Stimulated activated CD4-positive, alpha-beta T cell treated with anti-CD3 and anti-CD28 coated beads, TNF-alpha, amount 100 ng/mL, for 1 hour (primary cell): ENCODE data around the gene RPL15.
"Not testable (repeated sequence)": the region's sequence is repeated elsewhere in the genome, so short reads cannot be mapped to it uniquely, and the experiment has no call there.

Source experiments
- DNase-seq, 3 donors: peaks; one replicate each; pipeline ENCODE4 v3.0.0-alpha.2; 2020; ENCODE audit warnings: low read depth in 3 of 3, low spot score in 1 of 3

RPL15 gene

GRCh38 chr3:23916886-23917678, at the start of gene RPL15, which contains the start of gene NKIRAS1:
Gene RPL15, plus strand, starts transcription at chr3:23917132. Its CDS starts 728 bp downstream, at chr3:23917860.
Gene NKIRAS1, minus strand, starts transcription at chr3:23916990. Its CDS starts 6,086 bp downstream, at chr3:23910904.
- peak; percentile 87 to 94 (median 92) for DNase-seq

DNA sequence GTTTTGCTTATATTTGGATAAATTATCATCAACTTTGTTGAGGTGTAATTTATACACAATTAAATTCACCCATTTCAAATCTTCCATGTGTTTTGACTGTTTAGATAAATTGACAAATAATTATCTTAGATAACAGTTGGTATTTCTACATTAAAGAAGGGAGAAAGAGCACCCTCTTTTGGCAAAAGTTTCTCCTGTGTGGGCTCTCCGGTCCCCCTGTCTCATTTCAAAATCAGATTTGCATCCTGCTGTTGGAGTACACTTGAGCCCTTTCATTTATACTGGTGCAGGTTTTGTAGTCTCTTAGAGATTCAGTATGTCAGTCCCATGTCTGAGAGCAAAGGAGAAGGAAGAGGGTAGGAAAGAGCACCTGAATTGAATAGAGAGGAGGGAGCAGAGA, 49.5 kb upstream of the RPL15 start:
- DNase-seq = no peak

GRCh38 chr3:23867838-23868237, 49.1 kb upstream of the RPL15 start:
- no peak for DNase-seq

DNA sequence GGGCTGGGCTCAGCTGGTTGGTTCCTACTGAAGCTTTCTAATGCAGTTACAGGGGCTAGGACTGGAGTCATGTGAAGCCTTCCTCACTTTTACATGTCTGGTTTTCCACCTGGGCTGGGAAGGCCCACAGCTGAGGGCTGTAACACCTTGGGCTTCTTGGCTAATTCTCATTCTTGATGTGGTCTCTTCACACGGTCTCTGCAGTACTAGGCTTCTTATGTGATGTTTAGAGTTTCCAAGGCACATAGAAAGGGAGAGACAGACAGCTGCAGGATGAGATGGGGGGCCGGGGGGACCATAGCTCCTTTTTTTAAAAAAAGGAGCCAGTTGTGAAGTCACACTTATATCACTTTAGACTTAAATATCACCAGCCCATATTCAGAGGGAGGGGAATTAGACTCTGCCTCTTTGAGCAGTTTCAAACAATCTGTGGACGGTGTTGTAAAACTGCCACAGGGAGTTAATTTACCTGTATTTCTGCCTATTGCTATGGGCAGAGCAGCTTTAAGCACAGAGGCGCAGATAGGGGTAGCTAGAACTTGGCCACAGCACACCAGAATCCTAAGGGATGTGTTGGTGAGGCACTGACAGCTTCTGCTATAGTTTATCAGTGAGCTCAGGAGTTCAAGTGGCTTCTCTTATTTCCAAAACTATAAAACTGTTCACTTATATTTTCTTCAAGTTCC, 46.8 kb upstream of the RPL15 start:
- no peak for DNase-seq

DNA sequence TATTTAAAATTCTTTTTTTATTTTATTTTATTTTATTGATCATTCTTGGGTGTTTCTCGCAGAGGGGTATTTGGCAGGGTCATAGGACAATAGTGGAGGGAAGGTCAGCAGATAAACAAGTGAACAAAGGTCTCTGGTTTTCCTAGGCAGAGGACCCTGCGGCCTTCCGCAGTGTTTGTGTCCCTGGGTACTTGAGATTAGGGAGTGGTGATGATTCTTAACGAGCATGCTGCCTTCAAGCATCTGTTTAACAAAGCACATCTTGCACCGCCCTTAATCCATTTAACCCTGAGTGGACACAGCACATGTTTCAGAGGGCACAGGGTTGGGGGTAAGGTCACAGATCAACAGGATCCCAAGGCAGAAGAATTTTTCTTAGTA, 46.3 kb upstream of the RPL15 start:
- DNase-seq = not testable (repeated sequence)

DNA sequence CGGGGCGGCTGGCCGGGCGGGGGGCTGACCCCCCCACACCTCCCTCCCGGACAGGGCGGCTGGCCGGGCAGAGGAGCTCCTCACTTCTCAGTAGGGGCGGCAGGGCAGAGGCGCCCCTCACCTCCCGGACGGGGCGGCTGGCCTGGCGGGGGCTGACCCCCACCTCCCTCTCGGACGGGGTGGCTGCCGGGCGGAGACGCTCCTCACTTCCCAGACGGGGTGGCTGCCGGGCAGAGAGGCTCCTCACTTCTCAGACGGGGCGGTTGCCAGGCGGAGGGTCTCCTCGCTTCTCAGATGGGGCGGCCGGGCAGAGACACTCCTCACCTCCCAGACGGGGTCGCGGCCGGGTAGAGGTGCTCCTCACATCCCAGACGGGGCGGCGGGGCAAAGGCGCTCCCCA, 45.6 kb upstream of the RPL15 start:
- not testable (repeated sequence) for DNase-seq

- no peak for DNase-seq
These were observed 44.6 kb upstream of the RPL15 start for GRCh38 chr3:23872330-23872729.

DNA sequence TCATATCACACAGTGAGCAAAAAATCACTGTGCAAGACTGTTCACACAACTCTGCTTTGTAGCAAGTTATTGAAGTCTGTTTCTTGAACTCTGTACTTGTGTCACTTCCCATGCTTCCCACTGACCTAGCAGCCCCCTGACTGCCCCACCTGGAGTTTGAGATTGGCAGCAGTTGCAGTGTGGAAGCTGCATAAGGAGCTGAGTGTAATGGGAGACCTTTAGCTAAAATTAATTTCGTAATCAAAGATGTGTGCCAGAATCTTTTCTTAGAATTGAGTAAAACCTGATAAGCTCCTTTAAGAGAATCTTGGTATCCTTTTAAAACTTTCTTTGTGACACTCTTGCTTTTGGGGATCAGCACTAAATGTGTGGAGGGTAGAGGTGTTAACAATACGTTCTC, 43.0 kb upstream of the RPL15 start:
- no peak for DNase-seq

DNA sequence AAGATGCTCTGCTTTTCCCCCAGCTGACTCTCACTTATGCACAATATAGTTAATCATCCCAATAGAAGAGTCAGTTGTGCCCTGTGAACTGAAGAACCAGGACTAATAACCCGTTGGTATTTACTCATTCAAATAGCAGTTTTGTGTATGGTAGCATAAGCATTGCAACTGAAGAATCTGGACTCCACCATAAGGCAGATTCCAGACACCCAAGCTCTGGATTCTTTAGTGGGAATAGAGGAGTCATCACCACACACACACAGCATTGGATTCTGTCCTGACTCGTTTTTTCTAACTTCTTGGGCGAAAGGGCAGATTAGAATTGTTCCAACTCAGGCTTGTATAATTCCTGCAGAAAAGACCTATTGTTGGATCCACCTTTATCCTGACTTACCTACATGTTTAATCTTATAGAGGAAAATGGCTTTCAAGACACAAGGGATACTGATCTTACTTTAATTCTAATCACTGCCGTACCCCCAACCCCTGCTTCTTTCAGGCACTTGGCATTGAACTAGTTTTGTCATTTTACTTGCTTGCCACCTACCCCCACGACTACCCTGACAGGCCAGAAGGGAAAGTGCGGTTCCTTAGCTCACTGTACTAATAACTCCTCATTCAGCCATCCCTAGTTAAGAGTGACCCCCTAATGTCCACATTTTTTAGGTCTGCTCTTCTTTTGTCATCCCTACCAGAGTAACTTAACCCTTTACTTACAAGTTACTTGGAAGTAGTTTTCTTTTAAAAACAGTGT, 42.4 kb upstream of the RPL15 start:
- DNase-seq = no peak

DNA sequence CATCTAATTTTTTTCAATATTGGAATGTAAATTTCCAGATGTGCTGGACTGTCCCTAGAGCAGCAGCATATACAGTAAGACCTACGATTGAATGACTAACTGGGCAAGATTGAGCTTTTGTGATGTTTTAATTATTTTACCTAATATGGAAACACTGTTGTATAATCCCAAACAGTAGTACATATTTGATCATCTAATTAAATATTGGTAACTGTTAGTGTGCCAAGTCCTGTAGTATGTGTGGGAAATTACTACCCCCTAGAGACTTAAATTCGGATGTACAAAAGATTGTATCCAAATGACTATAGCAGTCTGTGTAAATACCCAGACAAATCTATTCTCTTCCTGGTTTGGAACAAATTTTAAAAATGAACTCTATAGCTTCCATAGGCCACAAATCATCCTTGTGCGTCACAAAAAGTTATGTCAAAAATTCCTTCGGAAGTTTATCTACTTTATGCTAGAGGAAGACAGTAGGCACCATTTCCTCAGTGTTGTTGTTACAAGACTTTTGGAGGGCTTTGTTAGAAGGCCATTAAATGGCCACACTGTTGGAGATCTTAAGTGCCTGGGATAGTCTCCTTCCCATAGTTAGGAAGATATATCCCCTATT, 41.7 kb upstream of the RPL15 start:
- DNase-seq = no peak

DNA sequence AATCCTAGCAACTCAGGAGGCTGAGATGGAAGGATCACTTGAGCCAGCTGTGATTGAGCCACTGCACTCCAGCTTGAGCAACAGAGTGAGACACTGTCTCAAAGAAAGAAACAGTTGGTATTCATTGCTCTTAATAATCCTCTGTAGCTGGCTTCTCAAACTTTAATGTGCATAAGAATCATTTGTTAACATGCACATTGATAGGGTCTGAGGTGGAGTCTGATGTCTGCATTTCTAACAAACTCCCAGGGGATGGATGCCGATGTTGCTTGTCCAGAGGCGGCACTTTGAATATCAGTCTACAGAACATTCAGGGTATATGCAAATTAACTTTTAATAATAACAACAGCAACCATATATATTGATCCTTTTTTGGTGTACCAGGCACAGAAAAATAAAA, 40.0 kb upstream of the RPL15 start:
- no peak for DNase-seq

DNA sequence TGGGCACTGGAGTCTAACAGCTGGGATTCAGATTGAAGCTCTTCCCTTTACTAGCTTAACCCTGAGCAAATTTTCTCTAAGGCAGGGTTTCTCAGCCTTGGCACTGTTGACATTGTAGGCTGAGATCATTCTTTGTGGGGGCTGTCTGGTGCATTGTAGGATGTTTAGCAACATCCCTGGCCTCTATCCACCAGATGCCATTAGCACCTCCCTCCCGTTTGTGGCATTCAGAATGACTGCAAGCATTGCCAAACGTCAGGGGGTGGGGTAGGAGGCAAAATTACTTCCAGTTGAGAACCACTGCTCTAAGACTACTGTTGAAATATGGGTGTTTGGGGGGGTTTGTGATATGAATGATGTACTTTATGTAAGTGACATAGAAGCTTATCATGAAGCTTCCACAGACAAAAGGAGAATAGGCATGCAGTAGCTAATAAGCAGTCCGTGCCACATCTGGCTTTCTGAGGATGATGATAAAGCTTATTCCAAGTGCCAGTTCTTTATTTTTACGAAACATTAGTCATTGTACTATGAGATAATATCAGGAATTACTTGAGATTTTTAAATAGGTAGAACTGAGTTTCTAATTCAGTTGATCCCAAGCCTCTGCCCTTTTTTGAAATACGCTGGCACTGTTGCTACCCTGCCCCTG, 39.5 kb upstream of the RPL15 start:
- no peak for DNase-seq

- no peak for DNase-seq
These were observed 37.4 kb upstream of the RPL15 start for GRCh38 chr3:23879485-23879884.

DNA sequence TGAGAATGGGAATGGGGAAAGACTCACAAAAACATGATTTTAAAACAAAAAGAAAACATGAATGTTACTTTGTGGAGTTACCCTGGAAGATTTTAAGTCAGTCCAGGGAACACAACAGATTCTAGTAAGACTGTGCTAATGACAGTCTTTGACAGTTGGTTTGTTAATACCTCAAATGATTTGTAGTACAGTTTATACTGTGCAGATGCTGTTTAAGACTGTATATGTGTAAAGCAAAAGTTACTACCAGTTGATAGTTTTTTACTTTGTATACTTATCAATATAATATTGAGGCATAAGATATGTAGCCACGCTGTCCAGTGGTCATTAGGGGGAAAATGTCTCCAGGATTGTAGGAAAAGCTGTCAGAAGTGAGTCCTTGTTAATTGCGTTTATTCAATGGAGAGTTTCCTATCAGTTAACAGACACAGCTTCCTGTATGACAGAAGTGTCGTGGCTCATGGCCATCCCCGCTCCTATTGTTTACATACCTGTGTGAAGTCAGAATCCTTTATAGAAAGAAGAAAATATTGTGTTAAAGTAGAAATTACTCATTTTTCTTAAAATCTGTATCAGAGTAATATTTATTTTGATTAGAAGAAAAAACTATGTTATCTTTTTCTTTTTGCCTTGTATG, 36.1 kb upstream of the RPL15 start:
- no peak for DNase-seq

GRCh38 chr3:23881993-23882392, 34.9 kb upstream of the RPL15 start:
- DNase-seq = not testable (repeated sequence)

DNA sequence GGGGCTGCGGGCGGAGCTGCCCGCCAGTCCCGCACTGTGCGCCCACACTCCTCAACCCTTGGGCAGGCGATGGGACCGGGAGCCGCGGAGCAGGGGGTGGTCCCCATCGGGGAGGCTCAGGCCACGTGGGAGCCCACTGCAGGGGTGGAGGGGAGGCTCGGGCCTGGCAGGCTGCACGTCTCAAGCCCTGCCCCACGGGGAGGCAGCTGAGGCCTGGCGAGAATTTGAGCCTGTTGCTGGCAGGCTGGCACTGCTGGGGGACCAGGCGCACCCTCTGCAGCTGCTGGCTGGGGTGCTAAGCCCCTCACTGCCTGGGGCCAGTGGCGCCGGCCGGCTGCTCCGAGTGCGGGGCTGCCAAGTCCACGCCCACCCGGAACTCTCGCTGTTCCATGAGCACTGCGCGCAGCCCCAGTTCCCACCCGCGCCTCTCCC, 34.4 kb upstream of the RPL15 start:
- DNase-seq = no peak

- DNase-seq = no peak
These were observed 32.5 kb upstream of the RPL15 start for GRCh38 chr3:23884481-23884880.

- DNase-seq = no peak
These were observed 31.7 kb upstream of the RPL15 start for GRCh38 chr3:23885210-23885609.

- no peak for DNase-seq
These were observed 30.6 kb upstream of the RPL15 start for GRCh38 chr3:23886311-23886710.

DNA sequence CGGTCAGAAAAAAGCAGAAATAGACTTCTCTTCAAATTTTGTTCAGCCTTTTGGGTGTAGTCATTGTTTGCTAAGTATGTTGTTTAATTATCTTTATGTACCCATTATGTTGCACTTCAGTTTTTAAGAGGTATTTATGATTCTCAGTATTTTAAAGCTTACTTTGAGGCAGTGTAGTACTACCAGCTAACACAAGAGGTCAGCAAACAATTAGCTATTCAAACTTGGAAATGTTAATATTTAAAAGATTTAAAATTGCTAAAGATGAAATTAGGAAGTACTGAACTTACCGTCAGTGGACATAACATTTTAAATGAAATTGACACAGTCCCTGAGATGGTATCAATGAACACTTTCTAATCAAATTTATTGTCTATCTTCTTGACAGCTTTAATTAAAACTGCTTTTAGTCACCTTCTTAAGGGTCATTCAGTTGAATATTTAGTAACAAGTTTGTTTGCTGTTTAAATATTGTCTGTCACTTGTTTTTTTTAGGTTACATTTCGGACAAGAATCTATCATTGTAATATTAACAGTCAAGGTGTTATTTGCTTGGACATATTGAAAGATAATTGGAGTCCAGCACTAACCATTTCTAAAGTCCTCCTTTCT, 28.2 kb upstream of the RPL15 start:
- DNase-seq = no peak
